ENCODE measurements around the gene SLC26A4.

- TF ChIP-seq EP300 (IDR thresholded peaks at IDR 0.05) (no peak), CTCF (IDR thresholded peaks at IDR 0.05) (no peak), POLR2A (IDR thresholded peaks at IDR 0.05) (no peak), POLR2AphosphoS5 (IDR thresholded peaks at IDR 0.05) (no peak)
Observed at GRCh38 chr7:107678110-107678753, 17.6 kb downstream of the SLC26A4 start.
